Measurements from ENCODE around the gene CNTN1. TPM values are rescaled to one million over a fixed set of nuclear protein-coding genes. Genes with fewer than 3 reads are reported as not detected.

The CNTN1 gene
- total and polyA plus RNA-seq, 2 of the 13 experiments (the other 11 are each of a cell fraction or from before 2014, with no cell fraction given) = 0.01 to 0.07 TPM

DNA sequence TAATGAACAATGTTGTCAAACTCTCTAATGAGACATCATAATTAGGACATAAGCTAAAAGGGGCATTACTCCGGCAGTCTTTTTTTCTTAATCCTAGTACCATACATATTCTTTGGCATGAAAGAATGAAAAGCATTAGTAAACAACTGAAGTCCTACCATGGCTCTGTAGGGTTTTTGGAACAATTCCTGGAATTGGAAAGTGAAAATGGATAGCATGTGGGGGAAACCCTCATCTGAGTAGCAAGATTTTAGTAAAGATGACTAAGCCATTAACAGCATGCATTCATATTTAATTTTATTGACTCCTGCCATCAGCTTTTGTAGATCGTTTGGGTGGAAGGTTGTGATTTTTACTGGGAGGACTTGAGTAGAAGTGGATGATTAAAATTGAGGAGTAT is 279.7 kb downstream of the CNTN1 start:
- H3K27ac ChIP-seq (ENCODE audit: extremely low read length, insufficient read depth, low read length) = no peak overlapping the region
- H2AFZ ChIP-seq (ENCODE audit: low read length) = no peak overlapping the region
- 0% methylated on average over 2 of the region's 2 CpGs for WGBS (ENCODE audit: low lambda C conversion rate)

More for the DNA sequence above, 279.7 kb downstream of the CNTN1 start:
- Histone ChIP-seq H4K20me1 (ENCODE audit: insufficient read depth, low read length) (no peaks in the 10 kb centered on the region), H3K36me3 (replicated peaks in 1 of 2; ENCODE audit: control insufficient read depth in 1 of 2, insufficient read depth in 2 of 2, low read length in 2 of 2) (no peaks in the 10 kb centered on the region), H3K4me1 (ENCODE audit: insufficient read depth, low read length) (no peaks in the 10 kb centered on the region), H3K4me3 (replicated peaks in 1 of 3; ENCODE audit: insufficient read depth in 1 of 3, low read depth in 2 of 3, low read length in 3 of 3) (no peak overlapping the region), H3K27me3 (ENCODE audit: control insufficient read depth in 1 of 2, insufficient read depth in 2 of 2, low read length in 2 of 2) (no peaks in the 10 kb centered on the region), H3K79me2 (ENCODE audit: insufficient read depth, low read length) (no peaks in the 10 kb centered on the region), H3K9me3 (ENCODE audit: low read length) (no peaks in the 10 kb centered on the region), H3K9ac (ENCODE audit: insufficient read depth, low read depth, low read length) (no peak overlapping the region), H3K4me2 (ENCODE audit: low read depth, low read length) (no peak overlapping the region)
- in situ Hi-C loops (cut with HindIII; ENCODE audit: extremely low pct_ligation_motif_present, low pct_unique_long_range_greater_than_20kb) (no loop called here), intact Hi-C loops (cut with micrococcal nuclease; ENCODE audit: unreplicated experiment) (no loop called here)
- no peak for FAIRE-seq
- no TSS peak for BruUV-seq (replicated peaks)
- ChIA-PET POLR2A (no interaction called here), CTCF (ENCODE audit: low intra/inter-chr PET ratio, low total read pairs) (no interaction called here)
- TF ChIP-seq ZBTB4 (CRISPR knock-in tag; IDR thresholded peaks at IDR 0.05; ENCODE audit: borderline replicate concordance) (no peak), SP5 (CRISPR knock-in tag; IDR thresholded peaks at IDR 0.05; ENCODE audit: borderline replicate concordance, low read depth) (no peak), ZNF83 (CRISPR knock-in tag; IDR thresholded peaks at IDR 0.05; ENCODE audit: borderline replicate concordance) (no peak), HOXA7 (CRISPR knock-in tag; IDR thresholded peaks at IDR 0.05) (no peak), ZBTB7B (CRISPR knock-in tag; IDR thresholded peaks at IDR 0.05) (no peak)
- TF ChIP-seq, protein P1, sequence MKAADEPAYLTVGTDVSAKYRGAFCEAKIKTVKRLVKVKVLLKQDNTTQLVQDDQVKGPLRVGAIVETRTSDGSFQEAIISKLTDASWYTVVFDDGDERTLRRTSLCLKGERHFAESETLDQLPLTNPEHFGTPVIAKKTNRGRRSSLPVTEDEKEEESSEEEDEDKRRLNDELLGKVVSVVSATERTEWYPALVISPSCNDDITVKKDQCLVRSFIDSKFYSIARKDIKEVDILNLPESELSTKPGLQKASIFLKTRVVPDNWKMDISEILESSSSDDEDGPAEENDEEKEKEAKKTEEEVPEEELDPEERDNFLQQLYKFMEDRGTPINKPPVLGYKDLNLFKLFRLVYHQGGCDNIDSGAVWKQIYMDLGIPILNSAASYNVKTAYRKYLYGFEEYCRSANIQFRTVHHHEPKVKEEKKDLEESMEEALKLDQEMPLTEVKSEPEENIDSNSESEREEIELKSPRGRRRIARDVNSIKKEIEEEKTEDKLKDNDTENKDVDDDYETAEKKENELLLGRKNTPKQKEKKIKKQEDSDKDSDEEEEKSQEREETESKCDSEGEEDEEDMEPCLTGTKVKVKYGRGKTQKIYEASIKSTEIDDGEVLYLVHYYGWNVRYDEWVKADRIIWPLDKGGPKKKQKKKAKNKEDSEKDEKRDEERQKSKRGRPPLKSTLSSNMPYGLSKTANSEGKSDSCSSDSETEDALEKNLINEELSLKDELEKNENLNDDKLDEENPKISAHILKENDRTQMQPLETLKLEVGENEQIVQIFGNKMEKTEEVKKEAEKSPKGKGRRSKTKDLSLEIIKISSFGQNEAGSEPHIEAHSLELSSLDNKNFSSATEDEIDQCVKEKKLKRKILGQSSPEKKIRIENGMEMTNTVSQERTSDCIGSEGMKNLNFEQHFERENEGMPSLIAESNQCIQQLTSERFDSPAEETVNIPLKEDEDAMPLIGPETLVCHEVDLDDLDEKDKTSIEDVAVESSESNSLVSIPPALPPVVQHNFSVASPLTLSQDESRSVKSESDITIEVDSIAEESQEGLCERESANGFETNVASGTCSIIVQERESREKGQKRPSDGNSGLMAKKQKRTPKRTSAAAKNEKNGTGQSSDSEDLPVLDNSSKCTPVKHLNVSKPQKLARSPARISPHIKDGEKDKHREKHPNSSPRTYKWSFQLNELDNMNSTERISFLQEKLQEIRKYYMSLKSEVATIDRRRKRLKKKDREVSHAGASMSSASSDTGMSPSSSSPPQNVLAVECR (CRISPR knock-in tag; IDR thresholded peaks at IDR 0.05; ENCODE audit: borderline replicate concordance) = no peak
- ATAC-seq = no peak
- DNase-seq (ENCODE audit: low spot score) = no peak

Data from HepG2 (cell line).